GM23248 (cell line): ENCODE measurements around the gene SARDH.

Experiments used
- EZH2 ChIP-seq: fragments of 200-600 bp; sonication (generic); IDR thresholded peaks from 2 replicates; pipeline ENCODE4 v1.6.1; 2018; ENCODE audit warnings: antibody characterized with exemption, mild to moderate bottlenecking; ENCODE audit not compliant: insufficient read depth, poor library complexity, severe bottlenecking
- EZH2phosphoT487 ChIP-seq: fragments of 200-600 bp; sonication (generic); IDR thresholded peaks from 2 replicates; pipeline ENCODE4 v1.6.1; 2018; ENCODE audit warnings: antibody characterized with exemption, moderate library complexity, mild to moderate bottlenecking, low read depth; ENCODE audit not compliant: insufficient read depth

DNA sequence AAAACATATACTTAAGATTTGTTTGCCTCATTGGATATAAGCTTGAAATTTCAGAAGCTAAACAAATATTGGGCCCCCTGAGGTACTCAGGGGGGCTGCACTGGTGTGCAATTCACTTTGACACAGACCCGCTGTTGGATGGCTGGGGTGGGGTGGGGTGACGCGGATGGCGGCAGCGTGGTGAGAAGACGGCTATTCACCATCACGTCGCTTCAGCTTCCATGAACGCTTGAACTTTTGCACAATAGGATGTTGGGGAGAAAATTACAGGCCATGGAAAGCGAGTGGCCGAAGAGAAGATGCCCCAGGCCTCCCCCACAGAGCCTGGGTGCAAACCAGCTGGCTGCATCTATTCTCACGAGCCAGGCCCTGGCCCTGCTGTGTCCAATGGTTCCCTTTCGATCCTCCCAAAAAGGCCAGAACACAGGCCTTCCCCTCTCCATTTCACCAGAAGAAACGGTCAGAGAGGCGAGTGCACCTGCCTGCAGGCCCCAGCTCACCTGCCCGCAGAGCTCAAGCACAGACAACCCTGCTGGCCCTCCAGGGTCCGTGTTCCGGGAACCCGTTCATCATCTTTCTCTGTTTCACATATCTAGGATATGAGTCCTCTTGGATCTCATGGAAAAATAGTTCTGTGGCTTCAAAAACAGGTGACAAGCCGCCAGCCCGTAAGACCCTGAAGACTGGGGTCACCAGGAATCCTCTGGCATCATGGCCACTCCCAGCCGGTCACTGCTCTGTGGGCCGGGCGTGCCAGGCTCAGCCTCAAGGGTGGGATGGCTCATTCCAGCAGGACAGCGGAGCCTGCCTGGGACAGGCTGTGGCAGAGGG, 46.8 kb upstream of the SARDH start:
- TF ChIP-seq EZH2 = no peak
- no peak for TF ChIP-seq EZH2phosphoT487
